ENCODE results near the gene CACNA1G.

Gene CACNA1G

GRCh38 chr17:50563092-50563511 is 2.6 kb downstream of the CACNA1G start:
- no peak for DNase-seq (ENCODE audit: low spot score)
- TF ChIP-seq CTCF (IDR thresholded peaks at IDR 0.05; ENCODE audit: borderline replicate concordance, control extremely low read depth, extremely low read depth, insufficient read depth, missing control alignments): no peak
- in situ Hi-C loops (cut with MboI; ENCODE audit: low sequenced_read_pairs, unreplicated experiment): no loop called here

GRCh38 chr17:50564916-50565315 is 4.4 kb downstream of the CACNA1G start:
- in situ Hi-C loops (cut with MboI; ENCODE audit: low sequenced_read_pairs, unreplicated experiment): no loop called here

GRCh38 chr17:50565402-50566350 is 5.2 kb downstream of the CACNA1G start:
- no peak for TF ChIP-seq CTCF (IDR thresholded peaks at IDR 0.05; ENCODE audit: borderline replicate concordance, control extremely low read depth, extremely low read depth, insufficient read depth, missing control alignments)
- DNase-seq (ENCODE audit: low spot score): no peak
- in situ Hi-C loops (cut with MboI; ENCODE audit: low sequenced_read_pairs, unreplicated experiment): no loop called here

More at GRCh38 chr17:50564916-50565315, 4.4 kb downstream of the CACNA1G start:
- DNase-seq (ENCODE audit: low spot score): no peak
- TF ChIP-seq CTCF (IDR thresholded peaks at IDR 0.05; ENCODE audit: borderline replicate concordance, control extremely low read depth, extremely low read depth, insufficient read depth, missing control alignments): no peak

GRCh38 chr17:50566886-50567285 is 6.4 kb downstream of the CACNA1G start:
- in situ Hi-C loops (cut with MboI; ENCODE audit: low sequenced_read_pairs, unreplicated experiment): no loop called here
- DNase-seq (ENCODE audit: low spot score): no peak
- TF ChIP-seq CTCF (IDR thresholded peaks at IDR 0.05; ENCODE audit: borderline replicate concordance, control extremely low read depth, extremely low read depth, insufficient read depth, missing control alignments): no peak

GRCh38 chr17:50568659-50569058 is 8.1 kb downstream of the CACNA1G start:
- DNase-seq (ENCODE audit: low spot score): no peak
- no peak for TF ChIP-seq CTCF (IDR thresholded peaks at IDR 0.05; ENCODE audit: borderline replicate concordance, control extremely low read depth, extremely low read depth, insufficient read depth, missing control alignments)
- in situ Hi-C loops (cut with MboI; ENCODE audit: low sequenced_read_pairs, unreplicated experiment): no loop called here

- no peak for DNase-seq (ENCODE audit: low spot score)
- in situ Hi-C loops (cut with MboI; ENCODE audit: low sequenced_read_pairs, unreplicated experiment): no loop called here
- no peak for TF ChIP-seq CTCF (IDR thresholded peaks at IDR 0.05; ENCODE audit: borderline replicate concordance, control extremely low read depth, extremely low read depth, insufficient read depth, missing control alignments)
Observed at GRCh38 chr17:50569592-50569991, 9.1 kb downstream of the CACNA1G start.
